MV-4-11 (cell line): ENCODE measurements around the gene LDB2.

ENCODE experiments used
- DNase-seq: peaks from one replicate; lab custom pipeline; 2025; lab: John Stamatoyannopoulos, UW

LDB2 gene

GRCh38 chr4:16483540-16483939, 414.9 kb downstream of the LDB2 start:
- no peak for DNase-seq

- DNase-seq = no peak
Measured at GRCh38 chr4:16480011-16480410, 418.4 kb downstream of the LDB2 start.

GRCh38 chr4:16472537-16472936, 425.9 kb downstream of the LDB2 start:
- DNase-seq = no peak

- DNase-seq = no peak
Measured at GRCh38 chr4:16467061-16467460, 431.4 kb downstream of the LDB2 start.

- no peak for DNase-seq
Measured at GRCh38 chr4:16466581-16466980, 431.9 kb downstream of the LDB2 start.

- no peak for DNase-seq
Measured at GRCh38 chr4:16464651-16465050, 433.8 kb downstream of the LDB2 start.

- no peak for DNase-seq
Measured at GRCh38 chr4:16462656-16463055, 435.8 kb downstream of the LDB2 start.

- DNase-seq = peak; percentile 3
Measured at GRCh38 chr4:16461362-16461761, 437.1 kb downstream of the LDB2 start.

GRCh38 chr4:16457944-16458343, 440.5 kb downstream of the LDB2 start:
- DNase-seq = no peak
